ENCODE results near the gene ROPN1L.
"Not testable (repeated sequence)": the region's sequence is repeated elsewhere in the genome, so short reads cannot be mapped to it uniquely, and the experiment has no call there.

The ROPN1L gene

GRCh38 chr5:10480237-10480985 is 38.7 kb downstream of the ROPN1L start:
- no peak for DNase-seq

DNA sequence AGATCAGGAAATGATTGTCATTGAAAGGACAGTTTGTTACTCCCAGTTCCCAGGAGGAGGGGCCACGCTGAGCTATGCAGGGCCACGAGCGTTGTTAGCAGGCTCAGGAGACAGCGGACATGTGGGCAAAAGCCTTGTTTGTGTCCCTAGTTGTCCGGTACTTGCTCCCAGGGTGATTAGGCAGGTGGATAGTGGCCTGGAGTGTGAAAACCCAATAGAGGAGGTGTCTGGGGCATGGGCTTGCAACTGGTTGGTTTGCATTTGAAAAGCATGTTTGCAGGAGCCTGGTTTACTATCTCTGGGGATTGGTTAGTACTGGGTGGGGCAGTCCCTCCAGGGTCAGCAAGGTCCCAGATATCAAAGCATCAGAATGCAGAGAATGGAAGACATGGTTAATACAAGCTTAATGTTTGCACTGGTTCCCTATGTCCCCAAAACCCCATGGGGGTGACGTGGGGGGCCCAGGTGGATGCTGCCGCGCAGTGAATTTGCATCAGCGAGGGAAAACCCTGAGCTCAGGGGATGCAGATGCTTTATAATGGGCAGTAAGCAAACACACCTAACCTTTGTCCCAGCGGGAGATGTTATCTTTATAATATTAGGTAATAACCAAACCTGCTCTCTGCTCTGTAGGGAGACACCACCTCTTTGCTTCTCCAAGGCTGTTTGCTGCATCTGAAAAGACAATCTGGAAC is 39.7 kb downstream of the ROPN1L start:
- no peak for DNase-seq

DNA sequence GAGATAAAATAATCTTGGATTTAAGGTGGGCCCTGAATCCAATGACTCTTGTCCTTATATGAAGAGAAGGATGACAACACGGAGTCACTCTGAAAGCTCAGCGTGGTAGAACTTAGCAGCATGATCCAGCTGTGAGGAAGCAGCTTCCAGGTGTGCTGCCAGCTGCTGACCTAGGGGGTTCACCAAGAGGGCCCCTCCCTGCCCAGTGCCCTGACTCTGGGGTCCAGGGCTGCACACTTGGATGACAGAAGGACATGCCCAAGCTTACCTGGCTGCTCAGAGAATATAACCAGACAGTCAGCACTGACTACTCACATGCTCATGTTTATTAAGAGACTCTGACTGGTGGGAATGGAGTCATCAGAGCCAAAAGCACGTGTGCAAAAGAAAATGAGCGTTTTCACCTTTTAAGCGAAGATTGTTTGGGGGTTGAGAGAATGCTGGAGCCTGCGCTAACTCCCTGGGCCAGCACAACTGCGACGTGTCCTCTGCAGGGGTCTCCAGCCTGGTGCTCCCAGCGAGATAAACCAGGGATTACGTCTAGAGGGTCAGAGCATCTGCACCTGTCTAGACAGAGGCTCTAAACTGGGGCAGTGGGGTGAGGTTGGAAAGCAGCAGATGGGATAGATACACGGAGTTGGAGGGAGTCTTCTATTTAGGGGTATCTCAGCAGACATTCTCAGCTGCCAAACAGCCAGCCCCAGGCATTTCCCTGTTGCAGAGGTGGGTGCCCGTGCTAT is 41.3 kb downstream of the ROPN1L start:
- no peak for DNase-seq

DNA sequence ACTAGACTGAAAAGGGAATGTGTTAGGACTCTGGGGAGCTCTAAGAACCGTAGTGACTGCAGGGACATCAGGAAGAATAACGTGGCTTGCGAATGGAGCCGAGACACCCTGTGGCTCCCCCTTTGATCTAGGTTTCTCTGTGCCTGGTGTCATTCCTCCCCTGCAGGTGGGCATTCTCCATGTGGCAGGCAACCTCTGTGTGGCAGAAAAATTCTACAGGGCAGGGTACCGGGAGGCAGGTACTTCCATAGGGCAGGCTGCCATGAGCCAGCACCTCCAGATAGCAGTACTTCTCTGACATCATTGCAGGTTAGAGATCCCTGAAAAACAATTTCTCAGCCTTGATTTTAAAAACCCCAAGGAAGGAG is 43.1 kb downstream of the ROPN1L start:
- DNase-seq: no peak

GRCh38 chr5:10485142-10485795 is 43.6 kb downstream of the ROPN1L start:
- DNase-seq: no peak

DNA sequence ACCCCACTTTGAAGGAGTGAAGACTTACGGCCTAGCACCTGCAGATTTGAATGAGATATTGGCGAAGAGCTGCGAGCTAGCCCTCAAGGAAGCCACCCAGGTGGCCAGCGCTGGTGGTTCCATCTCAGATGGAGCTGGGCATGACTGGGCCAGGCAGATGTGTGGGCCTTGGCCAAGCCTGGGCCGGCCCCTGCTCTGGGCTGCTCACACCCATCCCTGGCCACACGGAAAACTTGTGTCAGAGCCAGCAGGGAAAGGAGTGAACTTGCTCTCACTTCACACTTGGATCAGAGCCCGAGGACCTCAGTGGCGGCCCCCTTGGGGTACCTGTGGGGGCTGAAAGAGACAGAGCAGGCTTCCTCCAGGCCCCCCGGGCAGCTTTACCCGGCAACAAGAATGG is 44.2 kb downstream of the ROPN1L start:
- DNase-seq: no peak

GRCh38 chr5:10486511-10487344 is 45.0 kb downstream of the ROPN1L start:
- no peak for DNase-seq

- no peak for DNase-seq
Measured at GRCh38 chr5:10488144-10488543, 46.5 kb downstream of the ROPN1L start.

- no peak for DNase-seq
Measured at GRCh38 chr5:10489810-10490426, 48.2 kb downstream of the ROPN1L start.

GRCh38 chr5:10490927-10491672 is 49.4 kb downstream of the ROPN1L start:
- no peak for DNase-seq

DNA sequence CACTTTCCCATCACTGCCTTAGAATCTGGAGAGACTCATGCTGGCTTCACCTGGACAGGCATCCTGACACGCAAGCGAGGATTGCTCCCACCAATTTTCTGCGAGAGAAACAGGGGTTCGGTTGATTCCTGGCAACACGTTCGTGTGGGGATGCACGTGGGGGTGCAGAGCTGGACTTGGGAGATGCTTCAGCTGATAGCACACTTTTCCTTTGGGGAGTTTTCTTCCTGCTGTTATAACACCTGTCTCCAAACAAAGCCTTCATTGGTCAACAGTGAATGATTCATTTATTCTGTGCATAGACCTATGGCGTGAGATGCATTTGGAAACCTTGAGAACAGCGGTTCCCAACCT is 50.0 kb downstream of the ROPN1L start:
- DNase-seq: no peak

DNA sequence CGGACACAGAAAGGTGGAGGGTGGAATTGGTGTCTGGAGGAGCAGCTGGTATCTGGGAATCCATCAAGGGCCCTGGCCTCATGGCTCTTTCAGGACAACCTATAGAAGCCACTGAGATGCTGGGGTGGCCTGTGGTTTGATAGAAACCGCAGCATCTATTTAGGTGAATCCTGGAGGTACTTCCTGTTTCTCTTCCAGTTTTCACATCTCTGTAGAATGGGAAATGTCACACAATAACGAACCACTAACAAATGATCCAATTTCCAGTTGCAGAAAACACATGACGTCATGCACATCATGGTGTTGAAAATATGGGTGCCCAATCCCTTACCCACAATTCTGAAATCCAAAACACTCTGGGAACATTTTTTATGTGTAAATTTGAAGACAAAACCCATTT is 52.2 kb downstream of the ROPN1L start:
- no peak for DNase-seq

- DNase-seq: not testable (repeated sequence)
Measured at GRCh38 chr5:10494497-10494896, 52.8 kb downstream of the ROPN1L start.

GRCh38 chr5:10497554-10497953 is 55.9 kb downstream of the ROPN1L start:
- no peak for DNase-seq

DNA sequence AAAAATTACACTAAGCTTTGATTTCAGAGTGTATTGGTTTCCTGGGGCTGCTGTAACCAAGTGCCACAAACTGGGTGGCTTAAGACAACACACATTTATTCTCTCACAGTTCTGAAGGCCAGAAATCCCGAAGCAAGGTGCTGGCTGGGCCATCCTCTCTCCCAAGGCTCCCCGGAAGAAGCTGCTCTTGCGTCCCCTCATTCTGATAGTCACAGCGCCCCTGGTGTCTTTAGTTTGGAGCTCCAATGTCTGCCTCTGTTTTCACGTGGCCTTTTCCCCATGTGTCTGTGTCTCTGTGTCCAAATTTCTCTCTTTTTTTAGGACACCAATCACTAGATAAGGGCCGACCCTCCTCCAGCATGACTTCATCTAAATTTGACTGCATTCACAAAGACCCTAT is 56.7 kb downstream of the ROPN1L start:
- DNase-seq: no peak

DNA sequence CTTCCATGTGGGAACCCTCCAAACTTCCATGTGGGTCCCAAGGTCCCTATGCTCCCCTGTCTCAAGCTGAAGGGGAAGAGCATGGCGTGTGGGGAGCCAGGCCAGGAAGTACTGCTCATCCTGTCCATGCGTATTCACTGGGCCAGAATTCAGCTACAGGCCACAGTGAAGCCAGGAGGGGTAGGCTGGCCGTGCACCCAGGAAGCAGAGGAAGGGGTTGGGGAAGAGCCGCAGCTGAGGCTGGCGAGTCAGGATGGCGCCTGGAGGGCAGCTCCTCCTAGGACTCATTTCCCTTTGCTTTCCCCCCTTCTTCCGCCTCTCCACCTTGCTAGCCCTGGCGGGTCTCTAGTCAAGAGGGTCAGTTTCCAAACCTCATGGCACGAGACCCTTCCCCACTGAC is 57.4 kb downstream of the ROPN1L start:
- no peak for DNase-seq

- no peak for DNase-seq
Measured at GRCh38 chr5:10499776-10500175, 58.1 kb downstream of the ROPN1L start.

GRCh38 chr5:10500669-10501068 is 59.0 kb downstream of the ROPN1L start:
- no peak for DNase-seq

GRCh38 chr5:10501554-10502075 is 59.9 kb downstream of the ROPN1L start:
- DNase-seq: no peak

DNA sequence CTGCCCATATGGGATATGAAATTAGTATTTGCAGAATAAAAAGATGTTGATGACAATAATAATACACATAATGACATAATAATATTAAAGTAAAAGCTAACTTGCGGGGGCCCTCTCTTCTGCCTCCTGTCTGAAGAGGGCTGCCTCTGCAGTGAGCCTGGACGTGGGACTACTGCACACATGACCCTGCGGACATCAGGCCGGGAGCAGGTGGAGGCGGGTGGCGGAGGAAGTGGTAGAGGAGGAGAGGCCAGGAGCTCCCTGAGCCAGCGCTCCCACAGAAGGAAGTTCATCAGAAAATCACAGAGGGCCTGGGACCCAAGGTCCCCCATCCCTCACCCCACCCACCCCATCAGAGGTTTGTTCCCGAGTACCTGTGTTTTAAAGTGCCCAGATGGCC is 60.5 kb downstream of the ROPN1L start:
- no peak for DNase-seq

DNA sequence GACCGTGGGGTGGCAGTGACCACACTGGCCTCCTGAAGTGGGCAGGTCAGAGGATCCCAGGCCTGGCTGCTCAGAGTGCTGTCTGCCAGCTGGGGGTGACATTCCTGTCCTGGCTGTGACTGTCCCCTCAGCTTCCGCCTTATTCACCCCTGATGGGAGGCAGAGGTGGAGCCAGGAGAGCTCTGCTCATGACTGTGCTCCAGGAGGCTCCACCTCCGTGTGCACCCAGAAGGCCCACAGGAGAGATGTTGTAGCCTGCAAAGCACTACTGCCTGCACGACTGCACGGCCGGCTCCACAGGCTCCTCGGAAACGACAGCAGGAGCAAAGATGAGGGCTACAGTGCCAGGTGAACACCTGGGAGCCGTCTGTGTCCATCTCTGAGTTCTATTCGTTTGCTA is 60.9 kb downstream of the ROPN1L start:
- DNase-seq: no peak

Data from GOT3 (cell line).